BJ (cell line): ENCODE data around the gene GPX1. TPM values are rescaled to one million over a fixed set of nuclear protein-coding genes. Genes with fewer than 3 reads are reported as not detected.

Source experiments
- CTCF ChIA-PET: fragments of 350-600 bp; formaldehyde crosslinking; extraction: SDS; loops from one replicate; lab custom pipeline; 2021; ENCODE audit warnings: antibody characterized with exemption, inconsistent platforms; lab: Yijun Ruan, JAX
- POLR2A ChIA-PET: fragments of 300-600 bp; sonication (Branson Sonifier 250); formaldehyde crosslinking; extraction: SDS; loops from one replicate; lab custom pipeline; 2021; ENCODE audit warnings: antibody characterized with exemption; lab: Charles Lee
- DNase-seq: peaks from one replicate; pipeline ENCODE4 v3.0.0-alpha.2; 2011; ENCODE audit warnings: low read depth
- H3K27me3 ChIP-seq: 2 replicates; pipeline ENCODE4 v1.6.0; 2011; ENCODE audit warnings: low read length; ENCODE audit not compliant: control insufficient read depth, insufficient read depth
- H3K36me3 ChIP-seq: 2 replicates; pipeline ENCODE4 v1.5.1; 2011; ENCODE audit warnings: low read length; ENCODE audit not compliant: control insufficient read depth, insufficient read depth
- H3K4me3 ChIP-seq: 2 replicates; pipeline ENCODE4 v1.5.1; 2011; ENCODE audit warnings: low read depth, mild to moderate bottlenecking, control low read depth, low read length
- polyA plus RNA-seq: library from polyadenylated mRNA; depleted of rRNA; stranded (reverse); fragments of >200 nt; gene quantifications from 2 replicates; pipeline ENCODE4 v1.2.3, GENCODE V29; 2011
- TF ChIP-seq, protein P1 (sequence below): IDR thresholded peaks from 2 replicates; pipeline ENCODE4 v1.5.1; 2011; ENCODE audit warnings: low read depth, mild to moderate bottlenecking, control low read depth, inconsistent platforms, low read length, moderate library complexity; ENCODE audit not compliant: insufficient read depth

Gene GPX1
- polyA plus RNA-seq, 1 experiment: 751 TPM

- ChIA-PET CTCF (no interaction called here), POLR2A (interaction anchor here (0.6 kb wide), 1 partner anchor 66 kb away, joined by 3 read pairs; no protein-coding TSS in a partner anchor)
- no peak for DNase-seq
- TF ChIP-seq, protein P1, sequence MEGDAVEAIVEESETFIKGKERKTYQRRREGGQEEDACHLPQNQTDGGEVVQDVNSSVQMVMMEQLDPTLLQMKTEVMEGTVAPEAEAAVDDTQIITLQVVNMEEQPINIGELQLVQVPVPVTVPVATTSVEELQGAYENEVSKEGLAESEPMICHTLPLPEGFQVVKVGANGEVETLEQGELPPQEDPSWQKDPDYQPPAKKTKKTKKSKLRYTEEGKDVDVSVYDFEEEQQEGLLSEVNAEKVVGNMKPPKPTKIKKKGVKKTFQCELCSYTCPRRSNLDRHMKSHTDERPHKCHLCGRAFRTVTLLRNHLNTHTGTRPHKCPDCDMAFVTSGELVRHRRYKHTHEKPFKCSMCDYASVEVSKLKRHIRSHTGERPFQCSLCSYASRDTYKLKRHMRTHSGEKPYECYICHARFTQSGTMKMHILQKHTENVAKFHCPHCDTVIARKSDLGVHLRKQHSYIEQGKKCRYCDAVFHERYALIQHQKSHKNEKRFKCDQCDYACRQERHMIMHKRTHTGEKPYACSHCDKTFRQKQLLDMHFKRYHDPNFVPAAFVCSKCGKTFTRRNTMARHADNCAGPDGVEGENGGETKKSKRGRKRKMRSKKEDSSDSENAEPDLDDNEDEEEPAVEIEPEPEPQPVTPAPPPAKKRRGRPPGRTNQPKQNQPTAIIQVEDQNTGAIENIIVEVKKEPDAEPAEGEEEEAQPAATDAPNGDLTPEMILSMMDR: no peak
- Histone ChIP-seq H3K4me3 (no peak overlapping the region), H3K36me3 (peaks cover 8% of the 10 kb centered on the region), H3K27me3 (no peaks in the 10 kb centered on the region)
Observed at GRCh38 chr3:49377483-49377882, 19.3 kb upstream of the GPX1 start.

DNA sequence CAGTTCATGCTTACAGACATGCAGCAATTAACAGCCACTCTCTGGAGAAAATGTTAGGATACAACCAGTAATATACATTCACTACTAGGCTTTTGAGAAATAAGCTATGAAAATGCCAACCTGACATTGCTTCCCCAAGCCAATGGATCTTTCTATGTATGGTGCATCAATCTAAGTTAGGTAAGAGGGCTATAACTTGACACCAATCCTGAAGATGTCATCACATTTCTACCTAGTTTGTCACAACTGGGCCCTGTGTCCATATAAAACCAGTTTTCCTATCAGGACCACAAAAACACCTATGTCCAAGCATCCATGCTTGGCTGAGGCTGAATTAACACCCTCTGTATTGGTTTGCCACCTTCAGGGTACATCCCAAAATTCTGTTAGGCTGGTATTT, 13.8 kb upstream of the GPX1 start:
- ChIA-PET CTCF (no interaction called here), POLR2A (no interaction called here)
- TF ChIP-seq, protein P1: no peak
- DNase-seq: no peak
- H3K4me3 ChIP-seq: no peak overlapping the region
- no peaks in the 10 kb centered on the region for H3K27me3 ChIP-seq
- peaks cover 14% of the 10 kb centered on the region for H3K36me3 ChIP-seq

DNA sequence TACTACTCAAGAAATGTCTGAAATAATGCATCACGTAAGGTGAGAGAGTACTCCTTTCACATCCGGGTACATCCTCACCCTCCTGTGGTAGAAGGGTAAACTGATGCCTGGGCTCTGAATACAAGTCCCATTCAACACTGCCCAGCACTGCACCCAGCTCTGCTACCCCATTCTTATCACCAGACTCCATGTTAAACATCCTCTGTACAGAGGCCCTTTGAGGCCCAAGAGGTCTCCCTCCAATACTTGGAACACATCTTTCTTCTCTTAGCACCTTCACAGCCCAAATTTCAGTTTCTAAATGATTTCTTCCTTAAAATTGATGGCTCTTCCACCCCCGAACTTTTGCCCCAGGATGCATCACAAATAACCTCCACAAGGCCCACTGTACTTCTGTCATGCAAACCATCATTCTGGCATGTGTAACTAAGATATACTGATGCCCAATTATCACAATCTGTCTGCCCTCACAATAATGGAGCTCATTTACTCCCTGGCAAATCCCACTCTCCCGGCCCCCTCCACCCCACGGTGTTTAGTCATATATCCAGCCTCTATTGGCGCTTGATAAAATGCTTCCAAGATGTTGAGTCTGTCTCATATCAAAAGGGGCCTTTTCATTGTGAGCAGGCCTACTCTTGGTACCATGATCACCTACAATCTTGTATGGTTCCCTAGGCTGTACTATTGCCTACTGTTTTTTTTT, 12.6 kb upstream of the GPX1 start:
- CTCF ChIA-PET: no interaction called here
- Histone ChIP-seq H3K4me3 (no peak overlapping the region), H3K36me3 (peaks cover 22% of the 10 kb centered on the region), H3K27me3 (no peaks in the 10 kb centered on the region)
- POLR2A ChIA-PET: no interaction called here
- DNase-seq: no peak
- TF ChIP-seq, protein P1: no peak

GRCh38 chr3:49362561-49362960, 4.4 kb upstream of the GPX1 start:
- ChIA-PET CTCF (interaction anchor here (1.1 to 2.7 kb wide), 2 partner anchors 15 to 23 kb away, joined by 3 to 10 read pairs; partner anchors contain the start of gene USP4), POLR2A (no interaction called here)
- H3K4me3 ChIP-seq: no peak overlapping the region
- DNase-seq: no peak
- H3K36me3 ChIP-seq: peaks cover 12% of the 10 kb centered on the region
- no peaks in the 10 kb centered on the region for H3K27me3 ChIP-seq
- TF ChIP-seq, protein P1: no peak

DNA sequence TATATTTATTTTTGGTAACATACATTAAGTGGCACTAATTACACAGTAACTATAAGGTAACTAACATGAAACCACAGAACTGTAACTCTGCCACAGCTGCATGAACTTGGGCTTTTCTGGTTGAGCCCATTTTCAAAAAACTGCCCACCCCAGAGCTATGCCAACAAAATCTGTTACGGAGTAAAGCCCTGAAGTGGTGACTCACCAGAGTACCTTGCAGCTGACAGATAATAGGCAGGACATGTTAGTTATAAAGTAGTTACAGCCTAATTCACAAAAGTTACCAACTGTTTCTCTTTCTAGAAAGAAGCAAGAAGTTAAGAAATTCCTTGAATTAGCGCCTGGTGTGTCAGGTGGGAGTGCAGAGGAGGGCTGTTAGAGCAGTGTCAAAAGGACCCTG, 1.5 kb upstream of the GPX1 start:
- CTCF ChIA-PET: interaction anchor here (0.7 to 2.0 kb wide), 3 partner anchors 19 to 152 kb away, joined by 3 to 4 read pairs (median 3); no protein-coding TSS in a partner anchor
- Histone ChIP-seq H3K36me3 (peaks cover 14% of the 10 kb centered on the region), H3K4me3 (no peak overlapping the region), H3K27me3 (no peaks in the 10 kb centered on the region)
- no peak for DNase-seq
- TF ChIP-seq, protein P1: no peak
- POLR2A ChIA-PET: interaction anchor here (0.6 kb wide), 1 partner anchor 13 kb away, joined by 3 read pairs; no protein-coding TSS in a partner anchor
